K562 (cell line): Measurements from ENCODE around the gene ADCY1. TPM values are rescaled to one million over a fixed set of nuclear protein-coding genes. Genes with fewer than 3 reads are reported as not detected.

Experiments
- ATAC-seq: fragments of 200-7000 bp; cut with Tn5 transposase; 3 replicates; pipeline ENCODE4 v1.9.1; 2020; ENCODE audit warnings: moderate library complexity
- BruUV-seq: library from RNA; stranded (reverse); fragments of 400-500 nt; replicated peaks from 2 replicates; lab custom pipeline; 2021; lab: Mats Ljungman, UMichigan
- CTCF ChIA-PET: fragments of 300-600 bp; formaldehyde crosslinking; extraction: SDS; loops from one replicate; lab custom pipeline; 2021; ENCODE audit warnings: low intra/inter-chr PET ratio; lab: Yijun Ruan, JAX
- POLR2A ChIA-PET: fragments of 300-600, 350-650 bp; sonication (Branson Sonifier 250); formaldehyde crosslinking; extraction: SDS; loops from one replicate; lab custom pipeline; 2021; ENCODE audit warnings: antibody characterized with exemption, inconsistent platforms; lab: Yijun Ruan, JAX
- DNase-seq, 4 experiments: peaks; one replicate each; pipeline versions ENCODE4 v3.0.0 to v3.0.0-alpha.2; 2011 to 2018; ENCODE audit warnings: low spot score in 3 of 4, mixed read lengths in 3 of 4; ENCODE audit errors: extremely low read depth in 1 of 4
- FAIRE-seq: peaks from 2 replicates; lab custom pipeline; 2011; peaks lifted over from hg19 to GRCh38; lab: Jason Lieb, UNC
- H2AFZ ChIP-seq: 2 replicates; pipeline ENCODE4 v1.6.0; 2011; ENCODE audit warnings: low read depth, low read length, control low read depth, inconsistent platforms
- H3K27ac ChIP-seq: fragments of 200-600 bp; 3 replicates; pipeline ENCODE4 v1.8.0; 2011; ENCODE audit warnings: low read depth, mild to moderate bottlenecking, control low read depth, inconsistent platforms, low read length, moderate library complexity, mixed read lengths; ENCODE audit errors: extremely low read depth
- H3K27me3 ChIP-seq, 2 experiments: fragments of 300-600 bp in 1 of 2; 2 replicates in 1 of 2; 3 replicates in 1 of 2; pipeline versions ENCODE4 v1.6.0 to v1.8.0; 2011; ENCODE audit warnings: inconsistent platforms in 2 of 2, low read length in 2 of 2, mild to moderate bottlenecking in 1 of 2, mixed read lengths in 1 of 2, moderate library complexity in 1 of 2; ENCODE audit not compliant: control insufficient read depth in 2 of 2, insufficient read depth in 2 of 2
- H3K36me3 ChIP-seq: fragments of 300-600 bp; 3 replicates; pipeline ENCODE4 v1.8.0; 2011; ENCODE audit warnings: mild to moderate bottlenecking, low read length, inconsistent platforms; ENCODE audit not compliant: control insufficient read depth, insufficient read depth
- H3K4me1 ChIP-seq, 2 experiments: fragments of 200-600 bp in 1 of 2; replicated peaks in 1 of 2; 2 replicates in 1 of 2; 3 replicates in 1 of 2; pipeline versions ENCODE4 v1.5.1 to v1.8.0; 2011; ENCODE audit warnings: inconsistent platforms in 2 of 2, low read length in 2 of 2, mild to moderate bottlenecking in 1 of 2, mixed read lengths in 1 of 2, moderate library complexity in 1 of 2; ENCODE audit not compliant: control insufficient read depth in 2 of 2, insufficient read depth in 2 of 2
- H3K4me2 ChIP-seq: 2 replicates; pipeline ENCODE4 v1.6.1; 2011; ENCODE audit warnings: low read length, control low read depth, inconsistent platforms, mixed read lengths; ENCODE audit not compliant: insufficient read depth
- H3K4me3 ChIP-seq: fragments of 200-600 bp; sonication (generic), shearing (Covaris generic); 2 replicates; pipeline ENCODE4 v1.5.1; 2016; ENCODE audit warnings: control low read depth, inconsistent platforms
- H3K79me2 ChIP-seq: fragments of 200-600 bp; 3 replicates; pipeline ENCODE4 v1.8.0; 2011; ENCODE audit warnings: low read length, inconsistent platforms; ENCODE audit not compliant: control insufficient read depth, insufficient read depth
- H3K9ac ChIP-seq, 2 experiments: 2 replicates each; pipeline versions ENCODE4 v1.6.0 to v1.6.1; 2011; ENCODE audit warnings: low read depth in 2 of 2, low read length in 2 of 2, control low read depth in 1 of 2, inconsistent platforms in 1 of 2, mild to moderate bottlenecking in 1 of 2, mixed read lengths in 1 of 2; ENCODE audit not compliant: insufficient read depth in 1 of 2
- H3K9me1 ChIP-seq: one replicate; pipeline ENCODE4 v1.6.0; 2011; ENCODE audit warnings: inconsistent platforms, mild to moderate bottlenecking, low read length, moderate library complexity; ENCODE audit not compliant: control insufficient read depth, insufficient read depth
- H3K9me3 ChIP-seq: replicated peaks from 2 replicates; pipeline ENCODE4 v1.5.1; 2011; ENCODE audit warnings: low read depth, low read length, inconsistent platforms; ENCODE audit not compliant: control insufficient read depth, insufficient read depth
- H4K20me1 ChIP-seq: replicated peaks from 2 replicates; pipeline ENCODE4 v1.6.1; 2011; ENCODE audit warnings: low read length, inconsistent platforms, mixed read lengths; ENCODE audit not compliant: control insufficient read depth, insufficient read depth
- KDM4B ChIP-seq, 2 experiments: fragments of 450-650 bp in 1 of 2; sonication (generic) in 1 of 2; IDR thresholded peaks; 2 replicates each; pipeline ENCODE4 v1.6.1; 2016 to 2017; ENCODE audit warnings: borderline replicate concordance in 2 of 2, antibody characterized with exemption in 1 of 2, low read depth in 1 of 2, mild to moderate bottlenecking in 1 of 2
- NFRKB ChIP-seq: fragments of 450-650 bp; IDR thresholded peaks from 2 replicates; pipeline ENCODE4 v1.6.1; 2016; ENCODE audit warnings: low read depth
- TFE3 ChIP-seq: fragments of 450-650 bp; formaldehyde crosslinking; IDR thresholded peaks from 2 replicates; pipeline ENCODE4 v1.4.0; 2020; ENCODE audit warnings: mild to moderate bottlenecking, mixed read lengths
- WGBS: fragments of 100-300 bp; shearing (Covaris generic); methylation state at CpG from one replicate; pipeline ENCODE4 v1.1.6; 2016; ENCODE audit warnings: low coverage, mixed read lengths; ENCODE audit not compliant: insufficient coverage; ENCODE audit errors: missing lambda C conversion rate; 5-methylcytosine and 5-hydroxymethylcytosine counted together
- in situ Hi-C: fragments of 300-500 bp; cut with MboI; formaldehyde crosslinking; loops from 4 replicates; pipeline ENCODE4 v1.15.0; 2018; ENCODE audit warnings: inconsistent platforms, mixed read lengths
- intact Hi-C: fragments of 100-400 bp; cut with micrococcal nuclease; formaldehyde crosslinking; loops from 2 replicates; pipeline ENCODE4 v1.14.2; 2022
- polyA plus RNA-seq, 8 experiments: library from polyadenylated mRNA; depleted of rRNA in 4 of 8; stranded (reverse) in 5 of 8; unstranded in 3 of 8; fragments of >200 nt; fragmentation: Nextera tagmentation in 2 of 8; fragmentation: Illumina TruSeq in 1 of 8; extraction: Ambion mirVana in 2 of 8; extraction: Trizol in 1 of 8; gene quantifications; 2 replicates each; pipeline versions ENCODE4 v1.2.1 to v1.2.3, GENCODE V29; 2011 to 2014; ENCODE audit warnings: inconsistent platforms in 1 of 8, missing spikeins in 1 of 8
- total RNA-seq, 7 experiments: library from RNA; depleted of rRNA in 6 of 7; stranded (reverse); fragments of >200 nt in 6 of 7; fragmentation: Illumina TruSeq in 2 of 7; extraction: Trizol in 2 of 7; gene quantifications; 2 replicates each; pipeline versions ENCODE4 v1.2.1 to v1.2.3, GENCODE V29; 2011 to 2021; ENCODE audit warnings: low replicate concordance in 1 of 7

The ADCY1 gene
- total and polyA plus RNA-seq, 9 of the 15 experiments (the other 6 are each of a cell fraction or from before 2014, with no cell fraction given) = under 0.01 to 0.18 (median 0.10) TPM; not detected in 4

- Histone ChIP-seq H3K9me1 (no peaks in the 10 kb centered on the region), H3K4me2 (no peak overlapping the region), H3K9me3 (no peaks in the 10 kb centered on the region), H3K36me3 (no peaks in the 10 kb centered on the region), H2AFZ (no peak overlapping the region), H3K9ac (no peak overlapping the region), H3K79me2 (no peaks in the 10 kb centered on the region), H3K27me3 (peaks cover 0 to 24% of the 10 kb centered on the region in 2 experiments; a peak in 2 of 5 replicates), H3K4me1 (no peaks in the 10 kb centered on the region), H4K20me1 (no peaks in the 10 kb centered on the region; the same call in 1 of the 2 replicates), H3K27ac (no peak overlapping the region), H3K4me3 (no peak overlapping the region)
- no peak for FAIRE-seq
- 0% methylated on average over 5 of the region's 6 CpGs for WGBS
- POLR2A ChIA-PET = no interaction called here
- DNase-seq = no peak
- no peak for TF ChIP-seq TFE3 (CRISPR knock-in tag)
- no peak for TF ChIP-seq NFRKB
- no peak for TF ChIP-seq KDM4B (IDR thresholded peaks at IDR 0.05; ENCODE audit: borderline replicate concordance in 2 of 2, low read depth in 1 of 2)
- CTCF ChIA-PET = interaction anchor here (0.6 kb wide), 1 partner anchor 16 kb away, joined by 6 read pairs; no protein-coding TSS in a partner anchor
- no TSS peak for BruUV-seq
- in situ Hi-C loops = loop anchor here (5.0 kb wide), 1 partner anchor 202 kb away; no protein-coding TSS in a partner anchor
- intact Hi-C loops = no loop called here
- no peak for ATAC-seq
These were observed 86.2 kb downstream of the ADCY1 start for GRCh38 chr7:45660201-45660900.
